LoVo (cell line): ENCODE results near the gene TLCD2.
"Not testable (repeated sequence)": the region's sequence is repeated elsewhere in the genome, so short reads cannot be mapped to it uniquely, and the experiment has no call there.

Experiments
- DNase-seq: peaks from one replicate; pipeline ENCODE4 v3.0.0-alpha.2; 2016; ENCODE audit warnings: low spot score

Gene TLCD2

GRCh38 chr17:1735834-1736347 is 25.7 kb upstream of the TLCD2 start:
- DNase-seq, result no peak

- DNase-seq, result no peak
Measured at GRCh38 chr17:1735418-1735817, 25.2 kb upstream of the TLCD2 start.

- DNase-seq, result no peak
Measured at GRCh38 chr17:1733759-1734158, 23.6 kb upstream of the TLCD2 start.

- DNase-seq, result no peak
Measured at GRCh38 chr17:1732833-1733321, 22.7 kb upstream of the TLCD2 start.

- no peak for DNase-seq
Measured at GRCh38 chr17:1732241-1732832, 22.2 kb upstream of the TLCD2 start.

GRCh38 chr17:1731194-1731506 is 21.0 kb upstream of the TLCD2 start:
- DNase-seq, result no peak

GRCh38 chr17:1730326-1731193 is 20.4 kb upstream of the TLCD2 start:
- no peak for DNase-seq

GRCh38 chr17:1729966-1730325 is 19.8 kb upstream of the TLCD2 start:
- no peak for DNase-seq

- no peak for DNase-seq
Measured at GRCh38 chr17:1727876-1728630, 17.9 kb upstream of the TLCD2 start.

- no peak for DNase-seq
Measured at GRCh38 chr17:1727258-1727789, 17.1 kb upstream of the TLCD2 start.

- DNase-seq, result no peak
Measured at GRCh38 chr17:1726626-1727257, 16.6 kb upstream of the TLCD2 start.

GRCh38 chr17:1725642-1726511 is 15.7 kb upstream of the TLCD2 start:
- DNase-seq, result no peak

- DNase-seq, result no peak
Measured at GRCh38 chr17:1724869-1725641, 14.9 kb upstream of the TLCD2 start.

- DNase-seq, result peak; percentile 89
Measured at GRCh38 chr17:1724351-1724868, 14.2 kb upstream of the TLCD2 start, which contains the start of gene WDR81. WDR81 (plus strand) TSS chr17:1724704; CDS start chr17:1724960, 256 bp downstream.

- not testable (repeated sequence) for DNase-seq
Measured at GRCh38 chr17:1722022-1722421, 11.8 kb upstream of the TLCD2 start.

- peak; percentile 65 for DNase-seq
Measured at GRCh38 chr17:1720856-1721386, 10.7 kb upstream of the TLCD2 start.

GRCh38 chr17:1718362-1719165 is 8.4 kb upstream of the TLCD2 start:
- DNase-seq, result no peak

GRCh38 chr17:1716912-1717695 is 6.9 kb upstream of the TLCD2 start:
- peak; percentile 99 for DNase-seq
